Spleen (tissue), 13 donors: ENCODE measurements around the gene FRMD4A. TPM values are rescaled to one million over a fixed set of nuclear protein-coding genes. Genes with fewer than 3 reads are reported as not detected.

Experiments used
- DNase-seq: peaks from one replicate; pipeline ENCODE4 v3.0.0-alpha.2; 2020
- H3K27ac ChIP-seq, 8 donors: fragments of 200-600 bp; sonication (generic) in 7 of 8; 1 replicate in 4 of 8; 2 replicates in 4 of 8; pipeline versions ENCODE4 v1.5.0 to v1.8.0; 2016 to 2021; ENCODE audit warnings: inconsistent platforms in 4 of 8, mild to moderate bottlenecking in 4 of 8, moderate library complexity in 1 of 8
- H3K27me3 ChIP-seq, 7 donors: fragments of 200-600 bp; sonication (generic) in 6 of 7; replicated peaks in 1 of 7; 1 replicate in 4 of 7; 2 replicates in 3 of 7; pipeline versions ENCODE4 v1.5.0 to v1.8.0; 2016 to 2021; ENCODE audit warnings: inconsistent platforms in 3 of 7, mild to moderate bottlenecking in 1 of 7
- H3K36me3 ChIP-seq, 6 donors: fragments of 200-600 bp; sonication (generic) in 5 of 6; 1 replicate in 4 of 6; 2 replicates in 2 of 6; pipeline versions ENCODE4 v1.5.0 to v1.8.0; 2016 to 2021; ENCODE audit warnings: inconsistent platforms in 2 of 6
- H3K4me1 ChIP-seq, 6 donors: fragments of 200-600 bp; sonication (generic) in 5 of 6; 1 replicate in 3 of 6; 2 replicates in 3 of 6; pipeline versions ENCODE4 v1.5.0 to v1.8.0; 2016 to 2021; ENCODE audit warnings: inconsistent platforms in 3 of 6
- H3K4me3 ChIP-seq, 8 donors: fragments of 200-600 bp; sonication (generic) in 7 of 8; 1 replicate in 4 of 8; 2 replicates in 4 of 8; pipeline versions ENCODE4 v1.5.0 to v1.8.0; 2016 to 2021; ENCODE audit warnings: inconsistent platforms in 4 of 8, mild to moderate bottlenecking in 4 of 8, moderate library complexity in 2 of 8
- H3K9me3 ChIP-seq, 8 donors: fragments of 200-600 bp; sonication (generic) in 7 of 8; 1 replicate in 4 of 8; 2 replicates in 4 of 8; pipeline versions ENCODE4 v1.5.0 to v1.8.0; 2016 to 2021; ENCODE audit warnings: inconsistent platforms in 4 of 8
- POLR2A ChIP-seq, 3 donors: fragments of 450-650 bp; IDR thresholded peaks; one replicate each; pipeline ENCODE4 v1.5.1; 2017; ENCODE audit warnings: antibody characterized with exemption in 3 of 3, mild to moderate bottlenecking in 1 of 3
- POLR2AphosphoS5 ChIP-seq, 3 donors: sonication (generic); formaldehyde crosslinking; IDR thresholded peaks; one replicate each; pipeline ENCODE4 v1.5.1; 2017; ENCODE audit warnings: antibody characterized with exemption in 3 of 3
- WGBS, 5 donors: extraction: QIAGEN DNeasy Blood & Tissue Kit in 3 of 5; methylation state at CpG; one replicate each; pipeline versions ENCODE4 v1.1.5 to v1.1.7; 2013 to 2018; 5-methylcytosine and 5-hydroxymethylcytosine counted together
- intact Hi-C: fragments of 100-400 bp; cut with DNase I; formaldehyde crosslinking; loops from one replicate; pipeline ENCODE4 v1.15.0; 2023; ENCODE audit warnings: low total_unique reads
- long read RNA-seq, 2 donors: transcript quantifications; one replicate each; lab custom pipeline, GENCODE V29; 2026
- polyA plus RNA-seq, 3 donors: library from polyadenylated mRNA; stranded (reverse); fragments of 200-250 nt; gene quantifications; one replicate each; pipeline ENCODE4 v1.2.1, GENCODE V29; 2013
- total RNA-seq, 7 donors: library from RNA; depleted of rRNA in 3 of 7; stranded (reverse); fragments of >200 nt in 3 of 7; fragmentation: NEBNext Ultra II Directional in 4 of 7; extraction: Animal tissue kit (Norgen Biotek cat#: 25700) in 4 of 7; gene quantifications; one replicate each; pipeline versions ENCODE4 v1.1.0 to v1.2.1, GENCODE V29; 2016 to 2021
- TF ChIP-seq, protein P1 (sequence below), 11 experiments: fragments of 200-600 bp in 7 of 11; fragments of 450-650 bp in 4 of 11; sonication (generic) in 4 of 11; IDR thresholded peaks in 8 of 11; conservative IDR thresholded peaks in 3 of 11; 1 replicate in 7 of 11; 2 replicates in 4 of 11; pipeline versions ENCODE4 v1.4.0 to v1.8.0; 2016 to 2021; ENCODE audit warnings: antibody characterized with exemption in 11 of 11, inconsistent platforms in 4 of 11, mild to moderate bottlenecking in 1 of 11
- donor health status: healthy with polysubstance abuse.
- donor health status: DM: no; HTN: no; CAD: no; lungs with moderate emphysema.
- donor health status: DM: no; HTN: no; CAD: no.
- donor health status: Bipolar disorder and iron deficiency.
- donor health status: healthy.
- donor health status: DM: no; HTN: no; CAD: no.
- donor health status: DM: yes; HTN: yes; CAD: no.

The FRMD4A gene
- 100 to 1,000 TPM in 2 of 7 donors, 10 to 100 TPM in 5; 70.9 to 141 (median 82.1) TPM for total RNA-seq
- 10 to 100 TPM in 2 of 3 donors, 1 to 10 TPM in 1; 9.2 to 20.5 (median 12.6) TPM for polyA plus RNA-seq
- long read RNA-seq, donor 1, transcript FRMD4A-209 (3 exons, 1,287 nt) = major isoform, 9 of 14 reads
- long read RNA-seq, donor 1, partial matches to known transcripts = 0 of 14 reads
- long read RNA-seq, donor 1, other reads (novel, unspliced or antisense) = 0 of 14 reads
- long read RNA-seq, donor 2, transcript FRMD4A-209 (3 exons, 1,287 nt) = major isoform, 7 of 10 reads
- long read RNA-seq, donor 2, partial matches to known transcripts = 0 of 10 reads
- long read RNA-seq, donor 2, other reads (novel, unspliced or antisense) = 0 of 10 reads

- peaks cover 0 to 7% (median 2%) of the 10 kb centered on the region in 6 donors for H3K4me1 ChIP-seq
- WGBS, 5 donors = 57 to 69% (median 64%) methylated on average over 14 of the region's 14 CpGs
- no peaks in the 10 kb centered on the region for H3K36me3 ChIP-seq
- TF ChIP-seq POLR2AphosphoS5 (IDR thresholded peaks at IDR 0.05) = no peak
- no peak for TF ChIP-seq POLR2A (IDR thresholded peaks at IDR 0.05)
- TF ChIP-seq, protein P1, sequence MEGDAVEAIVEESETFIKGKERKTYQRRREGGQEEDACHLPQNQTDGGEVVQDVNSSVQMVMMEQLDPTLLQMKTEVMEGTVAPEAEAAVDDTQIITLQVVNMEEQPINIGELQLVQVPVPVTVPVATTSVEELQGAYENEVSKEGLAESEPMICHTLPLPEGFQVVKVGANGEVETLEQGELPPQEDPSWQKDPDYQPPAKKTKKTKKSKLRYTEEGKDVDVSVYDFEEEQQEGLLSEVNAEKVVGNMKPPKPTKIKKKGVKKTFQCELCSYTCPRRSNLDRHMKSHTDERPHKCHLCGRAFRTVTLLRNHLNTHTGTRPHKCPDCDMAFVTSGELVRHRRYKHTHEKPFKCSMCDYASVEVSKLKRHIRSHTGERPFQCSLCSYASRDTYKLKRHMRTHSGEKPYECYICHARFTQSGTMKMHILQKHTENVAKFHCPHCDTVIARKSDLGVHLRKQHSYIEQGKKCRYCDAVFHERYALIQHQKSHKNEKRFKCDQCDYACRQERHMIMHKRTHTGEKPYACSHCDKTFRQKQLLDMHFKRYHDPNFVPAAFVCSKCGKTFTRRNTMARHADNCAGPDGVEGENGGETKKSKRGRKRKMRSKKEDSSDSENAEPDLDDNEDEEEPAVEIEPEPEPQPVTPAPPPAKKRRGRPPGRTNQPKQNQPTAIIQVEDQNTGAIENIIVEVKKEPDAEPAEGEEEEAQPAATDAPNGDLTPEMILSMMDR (IDR thresholded peaks at IDR 0.05 in 8 of 11, conservative IDR thresholded peaks at IDR 0.05 in 3 of 11) = no peak
- no peak within 1 kb of the TSS for H3K4me3 ChIP-seq
- intact Hi-C loops = no loop called here
- DNase-seq = no peak
- peaks cover 0 to 73% (median 0%) of the 10 kb centered on the region in 7 donors for H3K27me3 ChIP-seq
- no peak within 1 kb of the TSS for H3K27ac ChIP-seq
- H3K9me3 ChIP-seq = no peaks in the 10 kb centered on the region
Measured at GRCh38 chr10:14330388-14331061, at the start of gene FRMD4A. TSS of gene FRMD4A (minus strand) at chr10:14330924.

DNA sequence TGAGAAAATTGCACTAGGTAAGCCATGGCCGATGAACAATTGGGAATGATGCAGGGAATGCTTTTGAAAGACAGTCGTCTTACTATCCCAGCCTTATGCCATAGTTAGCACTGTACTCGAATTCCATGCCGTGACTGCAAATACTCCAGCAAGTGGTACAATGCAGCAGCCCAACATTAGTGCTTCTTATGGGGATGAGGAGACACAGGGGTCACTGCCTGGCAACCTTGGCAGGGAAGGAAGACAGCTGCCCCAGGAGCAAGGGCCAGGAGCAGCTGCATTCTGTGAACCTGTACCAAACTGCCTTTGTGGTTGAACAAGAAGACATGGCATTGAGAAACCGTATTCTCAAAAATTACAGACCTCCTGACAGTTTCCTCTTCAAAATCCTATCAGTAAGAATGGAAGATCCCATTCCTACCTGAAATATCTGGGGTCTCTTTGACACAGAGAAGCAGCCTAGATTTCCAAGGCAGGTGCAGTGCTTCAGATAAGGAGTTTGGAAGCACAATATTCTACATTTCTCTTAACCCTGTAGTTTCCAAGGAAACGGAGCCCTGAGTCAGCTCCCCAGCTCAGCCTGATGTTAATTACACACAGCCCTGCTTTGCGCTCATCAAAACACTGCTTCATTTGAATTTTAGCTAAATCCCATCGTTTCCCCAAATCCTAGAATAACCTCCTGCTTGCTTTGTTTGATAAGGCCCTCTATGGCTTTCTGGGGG lies 49.0 kb upstream of the FRMD4A start:
- no peaks in the 10 kb centered on the region for H3K27me3 ChIP-seq
- H3K36me3 ChIP-seq = no peaks in the 10 kb centered on the region
- no peak for DNase-seq
- TF ChIP-seq POLR2A (IDR thresholded peaks at IDR 0.05) (no peak), POLR2AphosphoS5 (IDR thresholded peaks at IDR 0.05) (no peak)
- TF ChIP-seq, protein P1 (IDR thresholded peaks at IDR 0.05 in 8 of 11, conservative IDR thresholded peaks at IDR 0.05 in 3 of 11) = no peak
- H3K9me3 ChIP-seq = no peaks in the 10 kb centered on the region
- peaks cover 0 to 14% (median 0%) of the 10 kb centered on the region in 6 donors for H3K4me1 ChIP-seq
- intact Hi-C loops = no loop called here
- no peak overlapping the region for H3K27ac ChIP-seq
- WGBS, 5 donors = 78 to 89% (median 86%) methylated on average over 8 of the region's 8 CpGs
- no peak overlapping the region for H3K4me3 ChIP-seq

DNA sequence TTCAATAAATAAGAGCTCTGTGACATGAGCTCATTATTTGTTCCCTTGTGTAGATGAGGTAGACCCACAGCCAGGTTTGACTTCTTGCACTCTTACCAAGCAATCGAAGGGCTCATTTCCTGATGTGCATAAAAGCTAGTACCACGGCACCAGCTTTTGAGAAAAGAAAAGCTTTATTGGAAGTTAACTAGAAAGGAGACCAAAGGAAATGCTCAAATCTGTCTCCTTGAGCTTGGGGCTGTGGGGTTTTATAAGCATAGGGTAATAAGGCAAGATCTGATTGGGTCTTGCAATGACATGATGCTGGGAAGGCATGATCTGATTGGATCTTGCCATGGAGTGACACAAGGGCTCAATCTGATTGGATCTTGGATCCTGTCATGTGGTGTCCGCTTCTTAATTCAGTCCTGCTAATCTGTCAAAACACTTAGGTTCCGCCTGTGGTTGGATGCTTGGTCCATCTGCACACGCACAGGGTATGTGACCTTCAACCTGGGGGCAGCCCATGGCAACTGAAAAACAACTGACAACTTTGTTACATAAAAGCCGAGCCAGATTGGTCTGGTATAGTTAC lies 47.8 kb upstream of the FRMD4A start:
- TF ChIP-seq POLR2A (IDR thresholded peaks at IDR 0.05) (no peak), POLR2AphosphoS5 (IDR thresholded peaks at IDR 0.05) (no peak)
- TF ChIP-seq, protein P1 (IDR thresholded peaks at IDR 0.05 in 8 of 11, conservative IDR thresholded peaks at IDR 0.05 in 3 of 11) = no peak
- Histone ChIP-seq H3K4me1 (peaks cover 0 to 10% (median 0%) of the 10 kb centered on the region in 6 donors), H3K36me3 (no peaks in the 10 kb centered on the region), H3K4me3 (no peak overlapping the region), H3K9me3 (no peaks in the 10 kb centered on the region), H3K27me3 (peaks cover 0 to 5% (median 0%) of the 10 kb centered on the region in 7 donors), H3K27ac (no peak overlapping the region)
- 81 to 96% (median 89%) methylated on average over 6 of the region's 6 CpGs for WGBS, 5 donors
- DNase-seq = no peak
- intact Hi-C loops = no loop called here
